Osteoblast (primary cell): ENCODE results near the gene VSTM2L. TPM values are rescaled to one million over a fixed set of nuclear protein-coding genes. Genes with fewer than 3 reads are reported as not detected.

ENCODE experiments used
- DNase-seq: peaks from one replicate; pipeline ENCODE4 v3.0.0; 2011; ENCODE audit warnings: low spot score, mixed read lengths; ENCODE audit not compliant: insufficient read length; ENCODE audit errors: missing footprints
- H2AFZ ChIP-seq: 2 replicates; pipeline ENCODE4 v1.6.0; 2011; ENCODE audit warnings: mild to moderate bottlenecking, low read length
- H3K27ac ChIP-seq: 2 replicates; pipeline ENCODE4 v1.5.1; 2011; ENCODE audit warnings: mild to moderate bottlenecking, low read depth, low read length, moderate library complexity
- H3K27me3 ChIP-seq: 2 replicates; pipeline ENCODE4 v1.6.0; 2012; ENCODE audit warnings: mild to moderate bottlenecking, control low read depth, inconsistent platforms, low read length, moderate library complexity; ENCODE audit not compliant: insufficient read depth
- H3K36me3 ChIP-seq: 2 replicates; pipeline ENCODE4 v1.5.1; 2011; ENCODE audit warnings: mild to moderate bottlenecking, low read length, control low read depth, moderate library complexity; ENCODE audit not compliant: insufficient read depth
- H3K4me1 ChIP-seq: 2 replicates; pipeline ENCODE4 v1.5.1; 2011; ENCODE audit warnings: mild to moderate bottlenecking, low read length, control low read depth, moderate library complexity; ENCODE audit not compliant: insufficient read depth
- H3K4me2 ChIP-seq: 2 replicates; pipeline ENCODE4 v1.6.0; 2011; ENCODE audit warnings: mild to moderate bottlenecking, low read length; ENCODE audit not compliant: insufficient read depth
- H3K4me3 ChIP-seq: fragments of 200-600 bp; sonication (generic); 3 replicates; pipeline ENCODE4 v1.5.1; 2012; ENCODE audit warnings: mild to moderate bottlenecking, low read length, inconsistent platforms; ENCODE audit not compliant: insufficient read depth
- H3K79me2 ChIP-seq: 2 replicates; pipeline ENCODE4 v1.6.0; 2012; ENCODE audit warnings: mild to moderate bottlenecking, low read length, control low read depth, inconsistent platforms; ENCODE audit not compliant: insufficient read depth
- H3K9me3 ChIP-seq: 2 replicates; pipeline ENCODE4 v1.5.1; 2011; ENCODE audit warnings: low read depth, low read length, control low read depth
- H4K20me1 ChIP-seq: 2 replicates; pipeline ENCODE4 v1.6.0; 2012; ENCODE audit warnings: mild to moderate bottlenecking, low read length, control low read depth; ENCODE audit not compliant: insufficient read depth
- total RNA-seq: library from RNA; depleted of rRNA; stranded (reverse); fragments of >200 nt; gene quantifications from 2 replicates; pipeline ENCODE4 v1.2.3, GENCODE V29; 2012
- TF ChIP-seq, protein P1 (sequence below): IDR thresholded peaks from 2 replicates; pipeline ENCODE4 v1.5.1; 2011; ENCODE audit warnings: mild to moderate bottlenecking, low read depth, low read length, moderate library complexity; ENCODE audit errors: extremely low read depth

The VSTM2L gene
- total RNA-seq, 1 donor = 2.5 TPM

DNA sequence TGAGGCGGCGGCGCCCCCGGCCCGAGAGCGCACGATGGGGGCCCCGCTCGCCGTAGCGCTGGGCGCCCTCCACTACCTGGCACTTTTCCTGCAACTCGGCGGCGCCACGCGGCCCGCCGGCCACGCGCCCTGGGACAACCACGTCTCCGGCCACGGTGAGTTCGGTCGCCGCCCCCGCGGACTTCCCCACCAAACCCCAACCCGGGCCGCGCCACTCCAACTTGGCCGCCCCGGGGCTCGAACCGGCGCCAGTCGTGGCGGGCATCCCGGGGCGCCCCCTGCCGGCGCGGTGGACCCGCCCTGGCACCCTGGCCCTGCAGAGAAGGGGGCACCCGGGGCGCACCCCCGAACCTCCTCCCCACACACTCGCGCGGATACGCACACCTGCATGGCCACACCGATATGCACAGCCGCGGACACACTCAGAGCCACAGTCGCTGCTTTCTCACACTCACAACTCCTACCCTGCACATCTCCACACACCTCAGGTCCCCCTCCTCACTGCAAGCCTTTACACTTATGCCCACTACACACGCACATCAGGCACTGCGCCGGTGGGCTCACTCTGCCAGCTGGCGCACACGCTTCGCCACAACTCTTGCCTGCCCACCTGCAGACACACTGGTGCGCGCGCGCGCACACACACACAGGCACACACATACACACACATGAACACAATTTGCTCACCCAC lies 535 bp downstream of the VSTM2L start:
- Histone ChIP-seq H3K9me3 (no peaks in the 10 kb centered on the region), H3K27ac (no peak overlapping the region), H3K4me3 (peak overlapping the region; percentile 65), H3K79me2 (no peaks in the 10 kb centered on the region), H3K36me3 (no peaks in the 10 kb centered on the region), H3K27me3 (peaks cover 43% of the 10 kb centered on the region), H3K4me1 (peaks cover 20% of the 10 kb centered on the region), H2AFZ (no peak overlapping the region), H4K20me1 (peaks cover 12% of the 10 kb centered on the region), H3K4me2 (peak overlapping the region; percentile 72)
- peak; percentile 77 for DNase-seq
- TF ChIP-seq, protein P1, sequence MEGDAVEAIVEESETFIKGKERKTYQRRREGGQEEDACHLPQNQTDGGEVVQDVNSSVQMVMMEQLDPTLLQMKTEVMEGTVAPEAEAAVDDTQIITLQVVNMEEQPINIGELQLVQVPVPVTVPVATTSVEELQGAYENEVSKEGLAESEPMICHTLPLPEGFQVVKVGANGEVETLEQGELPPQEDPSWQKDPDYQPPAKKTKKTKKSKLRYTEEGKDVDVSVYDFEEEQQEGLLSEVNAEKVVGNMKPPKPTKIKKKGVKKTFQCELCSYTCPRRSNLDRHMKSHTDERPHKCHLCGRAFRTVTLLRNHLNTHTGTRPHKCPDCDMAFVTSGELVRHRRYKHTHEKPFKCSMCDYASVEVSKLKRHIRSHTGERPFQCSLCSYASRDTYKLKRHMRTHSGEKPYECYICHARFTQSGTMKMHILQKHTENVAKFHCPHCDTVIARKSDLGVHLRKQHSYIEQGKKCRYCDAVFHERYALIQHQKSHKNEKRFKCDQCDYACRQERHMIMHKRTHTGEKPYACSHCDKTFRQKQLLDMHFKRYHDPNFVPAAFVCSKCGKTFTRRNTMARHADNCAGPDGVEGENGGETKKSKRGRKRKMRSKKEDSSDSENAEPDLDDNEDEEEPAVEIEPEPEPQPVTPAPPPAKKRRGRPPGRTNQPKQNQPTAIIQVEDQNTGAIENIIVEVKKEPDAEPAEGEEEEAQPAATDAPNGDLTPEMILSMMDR = no peak

DNA sequence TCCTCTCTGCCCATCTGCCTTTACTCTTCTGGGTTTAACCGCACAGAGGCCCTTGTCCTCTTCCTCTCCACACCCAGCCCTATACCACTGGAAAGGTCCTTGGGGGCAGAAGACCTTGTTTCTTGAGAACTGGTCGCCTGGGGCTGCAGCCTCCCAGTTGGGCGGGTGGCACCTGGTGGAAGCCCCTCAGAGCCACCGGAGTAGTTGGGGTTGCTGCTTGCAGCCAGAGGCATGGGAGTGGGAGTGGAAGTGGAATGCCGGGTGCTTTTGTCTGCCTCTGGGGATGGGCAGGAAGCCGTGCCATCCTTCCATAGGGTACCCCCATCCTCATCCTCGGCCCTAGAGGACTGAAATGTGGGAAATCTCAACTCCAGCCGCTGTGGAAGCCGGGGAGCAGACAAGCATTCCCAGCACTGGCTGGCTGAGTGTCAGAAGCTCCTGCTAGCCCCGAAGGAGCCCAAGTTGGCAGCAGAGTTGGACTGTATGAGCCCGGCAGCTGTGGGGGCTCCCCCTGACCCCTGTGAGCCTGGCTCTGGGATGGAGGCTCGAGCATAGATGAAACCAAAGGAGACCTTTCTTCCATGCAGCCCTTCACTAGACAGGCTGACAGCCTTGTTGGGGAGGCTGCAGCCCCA lies 1.2 kb downstream of the VSTM2L start:
- Histone ChIP-seq H4K20me1 (peaks cover 12% of the 10 kb centered on the region), H3K4me2 (no peak overlapping the region), H3K4me3 (peak overlapping the region; percentile 65), H3K9me3 (no peaks in the 10 kb centered on the region), H3K27ac (no peak overlapping the region), H3K79me2 (no peaks in the 10 kb centered on the region), H3K36me3 (no peaks in the 10 kb centered on the region), H2AFZ (no peak overlapping the region), H3K27me3 (peaks cover 43% of the 10 kb centered on the region), H3K4me1 (peaks cover 16% of the 10 kb centered on the region)
- DNase-seq = peak; percentile 54
- TF ChIP-seq, protein P1 = no peak

DNA sequence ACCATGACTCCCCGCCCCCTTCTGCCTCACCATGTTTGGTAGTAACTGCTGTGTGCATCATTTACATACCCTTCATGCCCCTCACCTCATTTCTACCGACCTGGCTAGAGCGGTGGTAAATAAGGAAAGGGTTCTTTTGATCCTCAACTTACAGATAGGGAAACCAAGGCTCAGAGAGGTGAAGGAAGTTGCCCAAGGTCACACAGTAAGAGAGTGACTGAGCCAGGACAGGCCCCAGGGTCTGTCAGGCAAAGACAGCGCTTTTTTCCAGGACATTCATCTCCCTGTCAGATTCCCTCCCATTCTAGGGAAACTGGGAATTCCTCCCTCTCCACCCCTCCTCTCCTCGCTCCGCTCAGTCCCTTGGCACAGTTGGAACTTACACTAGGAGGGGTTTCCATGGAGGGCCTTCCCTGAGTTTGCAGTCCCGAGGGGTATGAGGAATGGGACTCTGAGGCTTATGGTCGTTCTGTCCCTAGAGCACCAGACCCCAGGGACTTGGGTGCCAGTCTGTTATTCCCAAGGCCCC lies 2.0 kb downstream of the VSTM2L start:
- Histone ChIP-seq H3K4me3 (no peak overlapping the region), H3K9me3 (no peaks in the 10 kb centered on the region), H3K36me3 (no peaks in the 10 kb centered on the region), H2AFZ (no peak overlapping the region), H3K27ac (no peak overlapping the region), H3K4me1 (peaks cover 15% of the 10 kb centered on the region), H3K4me2 (no peak overlapping the region), H4K20me1 (peaks cover 12% of the 10 kb centered on the region), H3K27me3 (peaks cover 39% of the 10 kb centered on the region), H3K79me2 (no peaks in the 10 kb centered on the region)
- TF ChIP-seq, protein P1 = no peak
- no peak for DNase-seq
